HL-60 (cell line): ENCODE data around the gene PLEKHG7.

ENCODE experiments used
- DNase-seq, 2 experiments: peaks; one replicate each; pipeline ENCODE4 v3.0.0-alpha.2; 2010 to 2020; ENCODE audit warnings: low read depth in 1 of 2, low spot score in 1 of 2
- H3K27ac ChIP-seq: fragments of 250-450 bp; sonication (Bioruptor Pico); replicated peaks from 2 replicates; pipeline ENCODE4 v1.5.1; 2020; ENCODE audit warnings: mild to moderate bottlenecking, moderate library complexity
- H3K27me3 ChIP-seq: fragments of 250-450 bp; sonication (Bioruptor Pico); 2 replicates; pipeline ENCODE4 v1.5.1; 2021; ENCODE audit warnings: mild to moderate bottlenecking, moderate library complexity; ENCODE audit not compliant: insufficient read depth, poor library complexity, severe bottlenecking
- H3K4me3 ChIP-seq: replicated peaks from 2 replicates; pipeline ENCODE4 v1.5.1; 2011; ENCODE audit warnings: mild to moderate bottlenecking, control low read depth, low read length; ENCODE audit not compliant: insufficient read depth
- GABPA ChIP-seq: IDR thresholded peaks from 2 replicates; pipeline ENCODE4 v1.6.1; 2012; ENCODE audit warnings: low read depth
- POLR2AphosphoS5 ChIP-seq: IDR thresholded peaks from 2 replicates; pipeline ENCODE4 v1.6.1; 2012; ENCODE audit warnings: low read depth
- SPI1 ChIP-seq: IDR thresholded peaks from 2 replicates; pipeline ENCODE4 v1.6.1; 2012; ENCODE audit warnings: low read depth, mild to moderate bottlenecking, borderline replicate concordance
- TF ChIP-seq, protein P1 (sequence below): IDR thresholded peaks from 2 replicates; pipeline ENCODE4 v1.6.1; 2012; ENCODE audit warnings: low read depth; ENCODE audit not compliant: insufficient replicate concordance
- TF ChIP-seq, protein P2 (sequence below): IDR thresholded peaks from one replicate; pipeline ENCODE4 v1.5.1; 2011; ENCODE audit warnings: low read length, control low read depth, inconsistent platforms; ENCODE audit not compliant: insufficient read depth

PLEKHG7 gene

GRCh38 chr12:92736605-92737004 lies 33.8 kb downstream of the PLEKHG7 start:
- TF ChIP-seq, protein P1, sequence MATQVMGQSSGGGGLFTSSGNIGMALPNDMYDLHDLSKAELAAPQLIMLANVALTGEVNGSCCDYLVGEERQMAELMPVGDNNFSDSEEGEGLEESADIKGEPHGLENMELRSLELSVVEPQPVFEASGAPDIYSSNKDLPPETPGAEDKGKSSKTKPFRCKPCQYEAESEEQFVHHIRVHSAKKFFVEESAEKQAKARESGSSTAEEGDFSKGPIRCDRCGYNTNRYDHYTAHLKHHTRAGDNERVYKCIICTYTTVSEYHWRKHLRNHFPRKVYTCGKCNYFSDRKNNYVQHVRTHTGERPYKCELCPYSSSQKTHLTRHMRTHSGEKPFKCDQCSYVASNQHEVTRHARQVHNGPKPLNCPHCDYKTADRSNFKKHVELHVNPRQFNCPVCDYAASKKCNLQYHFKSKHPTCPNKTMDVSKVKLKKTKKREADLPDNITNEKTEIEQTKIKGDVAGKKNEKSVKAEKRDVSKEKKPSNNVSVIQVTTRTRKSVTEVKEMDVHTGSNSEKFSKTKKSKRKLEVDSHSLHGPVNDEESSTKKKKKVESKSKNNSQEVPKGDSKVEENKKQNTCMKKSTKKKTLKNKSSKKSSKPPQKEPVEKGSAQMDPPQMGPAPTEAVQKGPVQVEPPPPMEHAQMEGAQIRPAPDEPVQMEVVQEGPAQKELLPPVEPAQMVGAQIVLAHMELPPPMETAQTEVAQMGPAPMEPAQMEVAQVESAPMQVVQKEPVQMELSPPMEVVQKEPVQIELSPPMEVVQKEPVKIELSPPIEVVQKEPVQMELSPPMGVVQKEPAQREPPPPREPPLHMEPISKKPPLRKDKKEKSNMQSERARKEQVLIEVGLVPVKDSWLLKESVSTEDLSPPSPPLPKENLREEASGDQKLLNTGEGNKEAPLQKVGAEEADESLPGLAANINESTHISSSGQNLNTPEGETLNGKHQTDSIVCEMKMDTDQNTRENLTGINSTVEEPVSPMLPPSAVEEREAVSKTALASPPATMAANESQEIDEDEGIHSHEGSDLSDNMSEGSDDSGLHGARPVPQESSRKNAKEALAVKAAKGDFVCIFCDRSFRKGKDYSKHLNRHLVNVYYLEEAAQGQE, result no peak
- TF ChIP-seq, protein P2, sequence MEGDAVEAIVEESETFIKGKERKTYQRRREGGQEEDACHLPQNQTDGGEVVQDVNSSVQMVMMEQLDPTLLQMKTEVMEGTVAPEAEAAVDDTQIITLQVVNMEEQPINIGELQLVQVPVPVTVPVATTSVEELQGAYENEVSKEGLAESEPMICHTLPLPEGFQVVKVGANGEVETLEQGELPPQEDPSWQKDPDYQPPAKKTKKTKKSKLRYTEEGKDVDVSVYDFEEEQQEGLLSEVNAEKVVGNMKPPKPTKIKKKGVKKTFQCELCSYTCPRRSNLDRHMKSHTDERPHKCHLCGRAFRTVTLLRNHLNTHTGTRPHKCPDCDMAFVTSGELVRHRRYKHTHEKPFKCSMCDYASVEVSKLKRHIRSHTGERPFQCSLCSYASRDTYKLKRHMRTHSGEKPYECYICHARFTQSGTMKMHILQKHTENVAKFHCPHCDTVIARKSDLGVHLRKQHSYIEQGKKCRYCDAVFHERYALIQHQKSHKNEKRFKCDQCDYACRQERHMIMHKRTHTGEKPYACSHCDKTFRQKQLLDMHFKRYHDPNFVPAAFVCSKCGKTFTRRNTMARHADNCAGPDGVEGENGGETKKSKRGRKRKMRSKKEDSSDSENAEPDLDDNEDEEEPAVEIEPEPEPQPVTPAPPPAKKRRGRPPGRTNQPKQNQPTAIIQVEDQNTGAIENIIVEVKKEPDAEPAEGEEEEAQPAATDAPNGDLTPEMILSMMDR, result no peak
- no peak for TF ChIP-seq GABPA
- TF ChIP-seq SPI1, result no peak
- no peak for TF ChIP-seq POLR2AphosphoS5
- DNase-seq, result no peak
- H3K27ac ChIP-seq, result no peak overlapping the region

DNA sequence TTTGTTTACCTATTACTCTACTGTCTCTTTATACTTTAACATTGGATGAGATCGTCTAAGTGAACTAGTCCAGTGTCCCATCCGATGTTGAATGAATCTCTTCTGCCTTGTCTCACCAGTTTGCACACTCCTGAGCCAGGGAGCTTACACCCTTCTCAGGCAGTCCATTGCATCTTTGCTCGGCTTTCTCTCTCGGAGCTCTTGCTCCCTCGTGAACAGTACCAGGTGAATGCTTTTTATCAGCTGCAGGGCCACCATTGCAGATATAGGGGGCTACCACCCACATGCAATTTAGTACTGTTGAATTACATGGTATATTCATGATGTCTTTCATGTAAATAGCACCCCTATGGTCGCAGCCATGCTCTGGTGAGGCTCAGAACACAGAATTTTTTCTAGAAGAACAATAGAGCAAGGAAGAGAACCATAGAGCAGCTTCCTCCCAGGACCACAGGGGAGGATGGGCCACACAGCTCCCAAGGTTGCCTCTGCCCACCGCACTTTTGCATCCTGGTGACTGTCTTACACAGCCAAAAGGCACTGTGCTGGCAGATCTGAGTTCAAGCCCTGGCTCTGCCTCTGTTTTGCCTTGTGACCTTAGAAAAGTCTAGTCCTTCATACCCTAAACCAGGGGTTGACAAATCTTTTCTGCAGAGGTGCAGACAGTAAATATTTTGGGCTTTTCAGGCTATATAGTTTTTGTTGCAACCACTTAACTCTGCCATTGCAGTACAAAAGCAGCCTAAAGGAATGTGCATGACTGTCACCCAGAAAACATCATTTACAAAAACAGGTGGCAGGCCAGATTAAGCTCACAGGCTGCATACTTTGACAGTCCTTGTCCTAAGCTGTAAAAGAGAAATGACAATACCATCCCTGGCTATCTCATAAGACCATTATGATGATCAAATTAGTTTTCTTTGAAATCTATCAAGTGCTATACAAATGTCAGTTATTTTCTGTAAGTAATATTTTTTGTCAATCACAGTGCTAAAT lies 35.4 kb downstream of the PLEKHG7 start:
- TF ChIP-seq, protein P2, result no peak
- no peak for TF ChIP-seq POLR2AphosphoS5
- TF ChIP-seq, protein P1, result no peak
- no peak for TF ChIP-seq GABPA
- TF ChIP-seq SPI1, result no peak
- Histone ChIP-seq H3K27me3 (no peaks in the 10 kb centered on the region), H3K27ac (no peak overlapping the region), H3K4me3 (no peak overlapping the region)
- no peak for DNase-seq

More at GRCh38 chr12:92736605-92737004, 33.8 kb downstream of the PLEKHG7 start:
- Histone ChIP-seq H3K4me3 (no peak overlapping the region), H3K27me3 (no peaks in the 10 kb centered on the region)

DNA sequence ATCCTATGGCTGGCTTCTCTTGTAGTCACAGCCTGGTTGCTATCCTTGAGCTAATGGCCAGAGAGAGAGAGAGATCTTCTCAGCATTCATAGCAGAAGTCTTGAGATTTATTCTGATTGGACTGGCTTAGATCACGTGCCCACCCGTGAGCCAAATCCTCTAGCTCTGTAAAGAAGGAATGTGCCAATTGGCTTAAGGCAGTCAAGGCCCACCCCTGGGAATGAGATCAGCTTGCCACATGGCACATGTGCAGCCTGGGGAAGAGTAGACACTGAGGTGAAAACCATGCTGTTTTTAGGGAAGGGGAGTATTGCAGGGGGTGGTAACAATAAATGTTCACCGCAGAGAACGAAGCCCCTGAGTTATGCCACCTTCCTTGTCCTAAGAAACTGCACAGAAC lies 36.3 kb downstream of the PLEKHG7 start:
- H3K27ac ChIP-seq, result no peak overlapping the region
- TF ChIP-seq POLR2AphosphoS5, result no peak
- TF ChIP-seq, protein P1, result no peak
- no peak overlapping the region for H3K4me3 ChIP-seq
- DNase-seq, result no peak
- no peaks in the 10 kb centered on the region for H3K27me3 ChIP-seq
